Keratinocyte (primary cell): ENCODE data around the gene ZNF862. TPM values are rescaled to one million over a fixed set of nuclear protein-coding genes. Genes with fewer than 3 reads are reported as not detected.

ENCODE experiments used
- DNase-seq: peaks from one replicate; pipeline ENCODE4 v3.0.0-alpha.2; 2011; ENCODE audit warnings: low read depth, missing footprints, low spot score
- FAIRE-seq: peaks from 2 replicates; lab custom pipeline; 2011; peaks lifted over from hg19 to GRCh38; lab: Jason Lieb, UNC
- H2AFZ ChIP-seq: 2 replicates; pipeline ENCODE4 v1.6.0; 2012; ENCODE audit warnings: low read length, control low read depth, inconsistent platforms; ENCODE audit not compliant: control insufficient read depth
- H3K27ac ChIP-seq: 2 replicates; pipeline ENCODE4 v1.5.1; 2011; ENCODE audit warnings: low read length; ENCODE audit not compliant: control insufficient read depth, insufficient read depth
- H3K27me3 ChIP-seq: 3 replicates; pipeline ENCODE4 v1.6.0; 2011; ENCODE audit warnings: low read length; ENCODE audit not compliant: control insufficient read depth, insufficient read depth; ENCODE audit errors: extremely low read depth
- H3K36me3 ChIP-seq, 2 experiments: 2 replicates in 1 of 2; 3 replicates in 1 of 2; pipeline ENCODE4 v1.5.1; 2011; ENCODE audit warnings: low read length in 2 of 2, mild to moderate bottlenecking in 1 of 2; ENCODE audit not compliant: control insufficient read depth in 2 of 2, insufficient read depth in 2 of 2; ENCODE audit errors: extremely low read depth in 1 of 2
- H3K4me1 ChIP-seq: 3 replicates; pipeline ENCODE4 v1.5.1; 2011; ENCODE audit warnings: low read length; ENCODE audit not compliant: control insufficient read depth, insufficient read depth; ENCODE audit errors: extremely low read depth
- H3K4me2 ChIP-seq: 3 replicates; pipeline ENCODE4 v1.6.0; 2011; ENCODE audit warnings: low read depth, low read length; ENCODE audit not compliant: control insufficient read depth, insufficient read depth; ENCODE audit errors: extremely low read depth
- H3K4me3 ChIP-seq, 3 experiments: fragments of 200-600 bp in 1 of 3; sonication (generic) in 1 of 3; 2 replicates in 2 of 3; 3 replicates in 1 of 3; pipeline ENCODE4 v1.5.1; 2011 to 2016; ENCODE audit warnings: low read length in 3 of 3, mild to moderate bottlenecking in 3 of 3, control low read depth in 2 of 3, inconsistent platforms in 1 of 3, low read depth in 1 of 3, mixed read lengths in 1 of 3, mixed run types in 1 of 3, moderate library complexity in 1 of 3; ENCODE audit not compliant: control insufficient read depth in 2 of 3, insufficient read depth in 2 of 3; ENCODE audit errors: extremely low read depth in 1 of 3
- H3K79me2 ChIP-seq: 2 replicates; pipeline ENCODE4 v1.6.0; 2012; ENCODE audit warnings: low read length; ENCODE audit not compliant: control insufficient read depth, insufficient read depth
- H3K9ac ChIP-seq: 3 replicates; pipeline ENCODE4 v1.6.0; 2011; ENCODE audit warnings: low read length; ENCODE audit not compliant: control insufficient read depth, insufficient read depth; ENCODE audit errors: extremely low read depth
- H3K9me1 ChIP-seq: 3 replicates; pipeline ENCODE4 v1.6.0; 2011; ENCODE audit warnings: low read length; ENCODE audit not compliant: control insufficient read depth, insufficient read depth; ENCODE audit errors: extremely low read depth
- H3K9me3 ChIP-seq: 2 replicates; pipeline ENCODE4 v1.5.1; 2012; ENCODE audit warnings: low read depth, low read length; ENCODE audit not compliant: control insufficient read depth
- H4K20me1 ChIP-seq: 3 replicates; pipeline ENCODE4 v1.6.0; 2011; ENCODE audit warnings: low read length; ENCODE audit not compliant: control insufficient read depth, insufficient read depth; ENCODE audit errors: extremely low read depth
- CTCF ChIP-seq, 3 experiments: IDR thresholded peaks in 1 of 3; conservative IDR thresholded peaks in 1 of 3; optimal IDR thresholded peaks in 1 of 3; 2 replicates in 2 of 3; 3 replicates in 1 of 3; pipeline versions ENCODE3 to v1.5.1; 2011; ENCODE audit warnings: low read length in 3 of 3, mild to moderate bottlenecking in 3 of 3, moderate library complexity in 2 of 3, control low read depth in 1 of 3, inconsistent platforms in 1 of 3; ENCODE audit not compliant: insufficient read depth in 2 of 3; ENCODE audit errors: extremely low read depth in 1 of 3
- EZH2 ChIP-seq: IDR thresholded peaks from one replicate; pipeline ENCODE4 v1.6.1; 2012; ENCODE audit warnings: inconsistent platforms, mild to moderate bottlenecking, low read length, moderate library complexity
- dilution Hi-C: fragments of 300-500 bp; cut with MboI; formaldehyde crosslinking; loops from one replicate; pipeline ENCODE4 v1.7.0; 2020; ENCODE audit warnings: low sequenced_read_pairs; ENCODE audit not compliant: extremely low pct_ligation_motif_present
- polyA plus RNA-seq, 5 experiments: library from polyadenylated mRNA; depleted of rRNA in 3 of 5; stranded (reverse) in 3 of 5; stranded (forward) in 1 of 5; unstranded in 1 of 5; fragments of >200 nt; gene quantifications; 1 replicate in 1 of 5; 2 replicates in 3 of 5; 3 replicates in 1 of 5; pipeline versions ENCODE4 v1.2.1 to v1.2.3, GENCODE V29; 2011 to 2012; ENCODE audit warnings: missing spikeins in 2 of 5, low read depth in 1 of 5, low replicate concordance in 1 of 5

Gene ZNF862
- polyA plus RNA-seq, 1 donor (not counting 4 experiments of a cell fraction or from before 2014, with no cell fraction given) = 10.1 TPM

GRCh38 chr7:149872419-149873073, 34.4 kb downstream of the ZNF862 start:
- H3K79me2 ChIP-seq = no peaks in the 10 kb centered on the region
- DNase-seq = peak; percentile 23
- peak overlapping the region; percentile 91 for H3K4me2 ChIP-seq
- peaks cover 13% of the 10 kb centered on the region for H3K4me1 ChIP-seq
- peak overlapping the region; percentile 61 to 80 (median 71) for H3K4me3 ChIP-seq
- no peaks in the 10 kb centered on the region for H3K27me3 ChIP-seq
- no peaks in the 10 kb centered on the region for H3K9me1 ChIP-seq
- peak in 1 of 3 experiments; percentile 37 for TF ChIP-seq CTCF (optimal IDR thresholded peaks at IDR 0.05 in 1 of 3, IDR thresholded peaks at IDR 0.05 in 1 of 3, conservative IDR thresholded peaks at IDR 0.05 in 1 of 3; ENCODE audit: extremely low read depth in 1 of 3, insufficient read depth in 2 of 3, low read length in 3 of 3)
- TF ChIP-seq EZH2 = no peak
- H3K36me3 ChIP-seq = no peaks in the 10 kb centered on the region
- no peaks in the 10 kb centered on the region for H3K9me3 ChIP-seq
- H3K9ac ChIP-seq = peak overlapping the region; percentile 72
- peak overlapping the region; percentile 53 for H3K27ac ChIP-seq
- H4K20me1 ChIP-seq = no peaks in the 10 kb centered on the region
- peak; percentile 13 for FAIRE-seq
- peak overlapping the region; percentile 82 for H2AFZ ChIP-seq
- dilution Hi-C loops = no loop called here

- Histone ChIP-seq H3K79me2 (no peaks in the 10 kb centered on the region), H3K9me1 (no peaks in the 10 kb centered on the region), H2AFZ (peak within 1 kb of the TSS; percentile 93), H3K4me3 (peak within 1 kb of the TSS; percentile 61 to 80 (median 71)), H3K27me3 (no peaks in the 10 kb centered on the region), H3K4me2 (peak within 1 kb of the TSS; percentile 91), H3K36me3 (no peaks in the 10 kb centered on the region), H3K9me3 (no peaks in the 10 kb centered on the region), H4K20me1 (no peaks in the 10 kb centered on the region), H3K27ac (peak within 1 kb of the TSS; percentile 53), H3K4me1 (peaks cover 13% of the 10 kb centered on the region), H3K9ac (peak within 1 kb of the TSS; percentile 72)
- dilution Hi-C loops = no loop called here
- TF ChIP-seq EZH2 (no peak), CTCF (optimal IDR thresholded peaks at IDR 0.05 in 1 of 3, IDR thresholded peaks at IDR 0.05 in 1 of 3, conservative IDR thresholded peaks at IDR 0.05 in 1 of 3; ENCODE audit: extremely low read depth in 1 of 3, insufficient read depth in 2 of 3, low read length in 3 of 3) (no peak)
- peak; percentile 52 for FAIRE-seq
- peak; percentile 67 for DNase-seq
These were observed 35.1 kb downstream of the ZNF862 start, which contains the start of gene ATP6V0E2 for GRCh38 chr7:149873074-149873969. Gene ATP6V0E2, plus strand, starts transcription at chr7:149873969. Its CDS starts 97 bp downstream, at chr7:149874066.
